Right lobe of liver (tissue), 4 donors: Measurements from ENCODE around the gene OR10G8.

Experiments
- CTCF ChIP-seq, 4 donors: fragments of 200-600 bp in 3 of 4; fragments of 450-650 bp in 1 of 4; IDR thresholded peaks; one replicate each; pipeline versions ENCODE4 v1.5.1 to v1.8.0; 2016 to 2022; ENCODE audit warnings: antibody characterized with exemption in 4 of 4, mild to moderate bottlenecking in 2 of 4
- POLR2A ChIP-seq: fragments of 450-650 bp; IDR thresholded peaks from one replicate; pipeline ENCODE4 v1.6.1; 2017; ENCODE audit warnings: antibody characterized with exemption, mild to moderate bottlenecking
- donor health status: DM: no; HTN: no; CAD: no.
- donor health status: DM: no; HTN: no; CAD: no.
- donor health status: DM: no; HTN: yes; CAD: no.

- no peak for TF ChIP-seq CTCF (IDR thresholded peaks at IDR 0.05)
- TF ChIP-seq POLR2A: no peak
These were observed 45.5 kb downstream of the OR10G8 start for GRCh38 chr11:124072147-124072546.
